Stimulated activated naive B cell treated with anti-CD40 and anti-IgM and Interleukin-4, amounts not matched to agents 10 μg/mL and 1 μg/mL and 100 μg/mL, for 72 hours (primary cell): ENCODE results near the gene ACSL6.
A peak's percentile ranks its signal among the peaks of the same experiment; 100 is the strongest.

Experiments
- ATAC-seq, 2 donors: fragments of 150-1000 bp; cut with Tn5 transposase; replicated peaks; 2 replicates each; pipeline ENCODE4 v1.10.0; 2021; ENCODE audit warnings: moderate library complexity in 1 of 2
- DNase-seq: peaks from one replicate; pipeline ENCODE4 v3.0.0; 2021
- H3K27ac Mint-ChIP-seq: one replicate; pipeline ENCODE4 v1.8.0; 2022; ENCODE audit warnings: mild to moderate bottlenecking, mixed read lengths
- H3K27me3 Mint-ChIP-seq, 2 donors: one replicate each; pipeline ENCODE4 v1.8.0; 2022; ENCODE audit warnings: mixed read lengths in 2 of 2
- H3K36me3 Mint-ChIP-seq, 2 donors: one replicate each; pipeline ENCODE4 v1.8.0; 2022; ENCODE audit warnings: mixed read lengths in 2 of 2, mild to moderate bottlenecking in 1 of 2
- H3K4me1 Mint-ChIP-seq, 2 donors: one replicate each; pipeline ENCODE4 v1.8.0; 2022; ENCODE audit warnings: mixed read lengths in 2 of 2, mild to moderate bottlenecking in 1 of 2
- H3K4me3 Mint-ChIP-seq, 2 donors: one replicate each; pipeline ENCODE4 v1.8.0; 2022; ENCODE audit warnings: mild to moderate bottlenecking in 2 of 2, mixed read lengths in 2 of 2, moderate library complexity in 1 of 2
- H3K9me3 Mint-ChIP-seq, 2 donors: one replicate each; pipeline ENCODE4 v1.8.0; 2022; ENCODE audit warnings: mixed read lengths in 2 of 2, mild to moderate bottlenecking in 1 of 2

The ACSL6 gene

GRCh38 chr5:132011622-132012343 lies at the start of gene ACSL6:
Gene ACSL6, minus strand, starts transcription at chr5:132011658. Its CDS starts 105 bp downstream, at chr5:132011553.
- Mint-ChIP-seq H3K9me3 (no peaks in the 10 kb centered on the region), H3K4me3 (peak within 1 kb of the TSS; percentile 79 to 80), H3K27me3 (peaks cover 49 to 70% of the 10 kb centered on the region in 2 donors), H3K4me1 (peaks cover 19 to 29% of the 10 kb centered on the region in 2 donors), H3K36me3 (peaks cover 0 to 2% of the 10 kb centered on the region in 2 donors), H3K27ac (peak within 1 kb of the TSS; percentile 79)
- peak; percentile 24 to 31 for ATAC-seq
- peak; percentile 7 for DNase-seq

DNA sequence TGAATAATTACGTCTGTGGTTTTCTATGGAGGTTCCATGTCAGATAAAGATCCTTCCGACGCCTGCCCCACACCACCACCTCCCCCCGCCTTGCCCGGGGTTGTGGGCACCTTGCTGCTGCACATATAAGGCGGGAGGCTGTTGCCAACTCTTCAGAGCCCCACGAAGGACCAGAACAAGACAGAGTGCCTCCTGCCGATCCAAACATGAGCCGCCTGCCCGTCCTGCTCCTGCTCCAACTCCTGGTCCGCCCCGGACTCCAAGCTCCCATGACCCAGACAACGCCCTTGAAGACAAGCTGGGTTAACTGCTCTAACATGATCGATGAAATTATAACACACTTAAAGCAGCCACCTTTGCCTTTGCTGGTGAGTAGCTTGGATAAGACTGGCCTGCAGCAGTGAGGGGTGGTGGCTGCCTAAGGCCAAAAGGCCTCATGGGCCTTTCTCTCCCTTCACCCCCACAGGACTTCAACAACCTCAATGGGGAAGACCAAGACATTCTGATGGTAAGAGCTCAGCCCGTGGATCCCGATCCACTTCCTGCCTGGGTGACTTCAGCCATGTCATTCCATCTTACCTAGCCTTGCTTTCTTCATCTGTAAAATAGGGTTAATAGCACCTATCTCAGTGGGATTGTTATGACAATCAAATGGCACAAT lies 49.2 kb upstream of the ACSL6 start, which contains the start of gene IL3:
IL3 (plus strand) TSS at position 155 of the 661 bp plus-strand sequence; CDS start at position 207, 52 bp downstream.
- no peak for DNase-seq
- H3K4me3 Mint-ChIP-seq = no peak within 1 kb of the TSS

DNA sequence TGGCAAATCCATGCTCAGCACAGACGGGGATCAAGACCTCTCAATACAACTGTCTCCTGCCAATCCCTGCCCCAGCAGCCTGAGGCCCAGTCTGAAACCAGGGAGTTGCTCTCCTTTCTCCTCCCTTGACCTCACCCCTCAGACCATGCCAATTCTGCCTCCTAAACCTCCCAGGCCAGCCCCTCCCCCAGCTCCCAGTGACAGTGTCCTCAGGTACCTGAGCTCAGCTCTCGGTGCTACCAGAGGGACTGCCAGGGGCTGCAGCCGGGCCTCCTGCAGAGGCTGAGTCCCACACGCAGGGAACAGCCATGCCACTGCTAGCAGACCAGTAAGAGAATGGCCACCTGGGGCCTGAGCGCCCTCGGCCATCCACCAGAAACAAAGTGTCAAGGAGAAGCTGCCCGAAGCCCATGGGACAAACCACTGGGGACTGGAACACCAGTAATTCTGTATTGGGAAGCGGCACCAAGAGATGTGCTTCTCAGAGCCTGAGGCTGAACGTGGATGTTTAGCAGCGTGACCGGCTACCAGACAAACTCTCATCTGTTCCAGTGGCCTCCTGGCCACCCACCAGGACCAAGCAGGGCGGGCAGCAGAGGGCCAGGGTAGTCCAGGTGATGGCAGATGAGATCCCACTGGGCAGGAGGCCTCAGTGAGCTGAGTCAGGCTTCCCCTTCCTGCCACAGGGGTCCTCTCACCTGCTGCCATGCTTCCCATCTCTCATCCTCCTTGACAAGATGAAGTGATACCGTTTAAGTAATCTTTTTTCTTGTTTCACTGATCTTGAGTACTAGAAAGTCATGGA lies 48.4 kb upstream of the ACSL6 start:
- no peak overlapping the region for H3K27ac Mint-ChIP-seq
- no peaks in the 10 kb centered on the region for H3K9me3 Mint-ChIP-seq
- DNase-seq (no peak), ATAC-seq (no peak)
- H3K36me3 Mint-ChIP-seq = no peaks in the 10 kb centered on the region
- H3K4me1 Mint-ChIP-seq = peaks cover 24 to 49% of the 10 kb centered on the region in 2 donors
- H3K27me3 Mint-ChIP-seq = peaks cover 0 to 16% of the 10 kb centered on the region in 2 donors
- no peak overlapping the region for H3K4me3 Mint-ChIP-seq

More for the DNA sequence above, 49.2 kb upstream of the ACSL6 start, which contains the start of gene IL3:
- H3K27me3 Mint-ChIP-seq = peaks cover 0 to 16% of the 10 kb centered on the region in 2 donors
- no peaks in the 10 kb centered on the region for H3K9me3 Mint-ChIP-seq
- ATAC-seq = no peak
- H3K36me3 Mint-ChIP-seq = no peaks in the 10 kb centered on the region
- H3K27ac Mint-ChIP-seq = peak within 1 kb of the TSS; percentile 9
- H3K4me1 Mint-ChIP-seq = peaks cover 27 to 57% of the 10 kb centered on the region in 2 donors

GRCh38 chr5:132059043-132059695 lies 47.7 kb upstream of the ACSL6 start:
- H3K27ac Mint-ChIP-seq = peak overlapping the region; percentile 3

DNA sequence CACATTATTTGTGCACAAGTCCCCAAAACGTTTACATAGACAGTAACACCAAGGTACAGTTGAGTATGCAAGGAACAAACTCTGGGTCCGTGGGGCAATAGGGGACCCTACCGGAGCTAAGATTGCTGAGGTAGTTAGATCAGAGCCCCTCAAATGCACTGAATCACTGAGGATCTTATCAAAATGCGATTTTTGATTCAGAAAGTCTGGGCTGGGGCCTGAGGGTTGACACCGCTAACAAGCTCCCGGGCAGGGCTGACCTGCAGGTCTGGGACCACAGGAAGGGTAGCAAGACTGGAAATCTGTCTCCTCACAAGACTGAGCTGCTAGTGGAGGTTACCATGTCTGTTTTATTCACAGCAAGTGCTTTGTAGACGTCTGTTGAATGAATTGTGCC lies 47.2 kb upstream of the ACSL6 start:
- peaks cover 16 to 37% of the 10 kb centered on the region in 2 donors for H3K4me1 Mint-ChIP-seq
- no peak for ATAC-seq
- peaks cover 0 to 16% of the 10 kb centered on the region in 2 donors for H3K27me3 Mint-ChIP-seq
- H3K27ac Mint-ChIP-seq = no peak overlapping the region
- H3K36me3 Mint-ChIP-seq = no peaks in the 10 kb centered on the region
- H3K4me3 Mint-ChIP-seq = no peak overlapping the region
- DNase-seq = no peak
- H3K9me3 Mint-ChIP-seq = no peaks in the 10 kb centered on the region

More at GRCh38 chr5:132059043-132059695, 47.7 kb upstream of the ACSL6 start:
- Mint-ChIP-seq H3K36me3 (no peaks in the 10 kb centered on the region), H3K4me1 (peaks cover 17 to 42% of the 10 kb centered on the region in 2 donors), H3K4me3 (no peak overlapping the region), H3K9me3 (no peaks in the 10 kb centered on the region), H3K27me3 (peaks cover 0 to 16% of the 10 kb centered on the region in 2 donors)
- DNase-seq (no peak), ATAC-seq (no peak)

DNA sequence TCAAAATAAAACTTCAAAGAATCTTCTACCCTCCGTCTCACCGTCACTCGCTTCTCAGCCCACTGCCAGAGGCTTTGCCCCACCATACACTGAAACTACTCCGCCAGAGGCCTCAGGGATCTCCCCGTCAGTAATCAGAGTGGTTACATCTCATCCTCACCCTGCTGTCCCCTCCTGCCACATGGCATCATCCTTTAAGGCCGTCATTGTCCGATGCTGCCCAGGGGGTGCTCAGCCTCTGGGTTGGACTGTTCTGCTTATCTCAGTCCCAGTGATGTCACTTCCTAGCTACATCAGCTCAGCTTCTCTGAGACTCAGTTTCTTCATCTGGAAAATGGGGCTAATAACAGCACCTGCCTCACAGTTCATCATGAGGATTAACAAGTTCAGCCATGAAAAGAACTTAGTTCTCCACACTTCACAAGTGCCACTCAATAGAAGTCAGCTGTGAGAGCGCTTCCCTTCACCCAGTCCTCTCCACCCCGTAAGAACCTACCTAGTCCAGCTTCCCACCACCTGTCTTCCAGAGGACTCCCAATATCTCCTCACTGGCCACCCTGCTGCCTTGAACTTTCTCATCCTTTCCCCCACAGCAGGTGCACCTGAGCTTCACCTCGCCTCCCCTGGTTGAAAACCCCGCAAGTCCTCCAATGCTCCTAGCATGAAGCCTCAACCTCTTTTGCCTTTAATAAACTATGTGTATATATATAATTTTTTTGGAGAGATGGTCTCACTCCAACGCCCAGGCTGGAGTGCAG lies 46.2 kb upstream of the ACSL6 start:
- no peak for DNase-seq
- ATAC-seq = no peak
- no peak overlapping the region for H3K27ac Mint-ChIP-seq
- H3K27me3 Mint-ChIP-seq = peaks cover 0 to 16% of the 10 kb centered on the region in 2 donors
- no peaks in the 10 kb centered on the region for H3K9me3 Mint-ChIP-seq
- no peaks in the 10 kb centered on the region for H3K36me3 Mint-ChIP-seq
- H3K4me3 Mint-ChIP-seq = no peak overlapping the region
- H3K4me1 Mint-ChIP-seq = peaks cover 14 to 30% of the 10 kb centered on the region in 2 donors

DNA sequence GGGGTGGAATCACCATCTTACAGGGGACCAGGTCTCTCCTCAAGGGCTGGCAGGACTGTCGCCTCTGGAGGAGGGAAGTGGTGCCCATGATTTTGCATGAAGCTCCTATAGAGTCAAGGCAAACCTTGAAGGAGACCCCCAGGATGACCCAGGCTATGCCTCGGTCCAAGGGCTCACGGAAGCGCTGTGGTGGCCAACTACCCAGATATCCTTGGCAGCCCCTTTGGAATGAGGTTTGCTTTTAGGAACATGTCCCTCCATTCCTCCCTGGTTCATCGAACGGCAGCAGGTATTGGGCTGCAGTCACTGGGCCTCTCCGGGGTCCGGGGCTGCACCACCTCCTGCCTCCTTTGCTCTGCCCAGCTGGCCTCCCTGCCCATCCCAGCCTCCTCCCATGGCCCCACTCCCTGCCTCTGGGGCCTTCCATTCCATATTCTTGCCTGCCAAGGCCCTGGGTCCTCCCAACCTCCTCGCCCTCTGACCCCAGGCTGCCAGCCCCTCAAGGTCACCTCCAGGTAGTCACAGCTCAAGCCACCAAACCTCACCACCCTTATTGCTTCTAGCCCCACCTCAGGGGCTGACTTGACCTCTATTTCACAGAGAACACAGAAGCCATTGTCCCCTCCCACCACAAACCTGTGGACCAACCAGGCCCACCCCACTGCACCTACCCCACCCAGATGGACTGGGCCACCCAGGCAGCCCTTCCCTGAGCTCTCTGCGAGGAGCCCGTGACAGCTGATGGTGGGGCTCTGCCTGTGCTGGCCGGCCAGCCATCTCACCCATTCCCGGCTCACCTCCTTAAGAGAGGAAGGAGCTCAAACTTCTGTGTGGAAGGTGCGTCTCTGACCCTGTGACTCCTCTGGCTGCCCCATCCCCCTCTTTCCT lies 45.4 kb upstream of the ACSL6 start:
- DNase-seq (no peak), ATAC-seq (no peak)
- no peak overlapping the region for H3K4me3 Mint-ChIP-seq
- no peaks in the 10 kb centered on the region for H3K9me3 Mint-ChIP-seq
- peaks cover 14 to 30% of the 10 kb centered on the region in 2 donors for H3K4me1 Mint-ChIP-seq
- peaks cover under 1 to 16% of the 10 kb centered on the region in 2 donors for H3K27me3 Mint-ChIP-seq
- no peaks in the 10 kb centered on the region for H3K36me3 Mint-ChIP-seq
- no peak overlapping the region for H3K27ac Mint-ChIP-seq

- H3K27me3 Mint-ChIP-seq = peaks cover 9 to 19% of the 10 kb centered on the region in 2 donors
- no peak for DNase-seq
- H3K4me3 Mint-ChIP-seq = no peak overlapping the region
- peaks cover 10 to 21% of the 10 kb centered on the region in 2 donors for H3K4me1 Mint-ChIP-seq
- H3K36me3 Mint-ChIP-seq = no peaks in the 10 kb centered on the region
- no peaks in the 10 kb centered on the region for H3K9me3 Mint-ChIP-seq
- no peak for ATAC-seq
- H3K27ac Mint-ChIP-seq = no peak overlapping the region
These were observed 44.6 kb upstream of the ACSL6 start for GRCh38 chr5:132055808-132056609.

- no peaks in the 10 kb centered on the region for H3K9me3 Mint-ChIP-seq
- no peak overlapping the region for H3K27ac Mint-ChIP-seq
- H3K27me3 Mint-ChIP-seq = peaks cover 9 to 19% of the 10 kb centered on the region in 2 donors
- no peak for ATAC-seq
- H3K4me3 Mint-ChIP-seq = no peak overlapping the region
- peaks cover 7 to 15% of the 10 kb centered on the region in 2 donors for H3K4me1 Mint-ChIP-seq
- no peak for DNase-seq
- no peaks in the 10 kb centered on the region for H3K36me3 Mint-ChIP-seq
These were observed 44.0 kb upstream of the ACSL6 start for GRCh38 chr5:132055441-132055807.

GRCh38 chr5:132054697-132055440 lies 43.4 kb upstream of the ACSL6 start:
- no peak for ATAC-seq

DNA sequence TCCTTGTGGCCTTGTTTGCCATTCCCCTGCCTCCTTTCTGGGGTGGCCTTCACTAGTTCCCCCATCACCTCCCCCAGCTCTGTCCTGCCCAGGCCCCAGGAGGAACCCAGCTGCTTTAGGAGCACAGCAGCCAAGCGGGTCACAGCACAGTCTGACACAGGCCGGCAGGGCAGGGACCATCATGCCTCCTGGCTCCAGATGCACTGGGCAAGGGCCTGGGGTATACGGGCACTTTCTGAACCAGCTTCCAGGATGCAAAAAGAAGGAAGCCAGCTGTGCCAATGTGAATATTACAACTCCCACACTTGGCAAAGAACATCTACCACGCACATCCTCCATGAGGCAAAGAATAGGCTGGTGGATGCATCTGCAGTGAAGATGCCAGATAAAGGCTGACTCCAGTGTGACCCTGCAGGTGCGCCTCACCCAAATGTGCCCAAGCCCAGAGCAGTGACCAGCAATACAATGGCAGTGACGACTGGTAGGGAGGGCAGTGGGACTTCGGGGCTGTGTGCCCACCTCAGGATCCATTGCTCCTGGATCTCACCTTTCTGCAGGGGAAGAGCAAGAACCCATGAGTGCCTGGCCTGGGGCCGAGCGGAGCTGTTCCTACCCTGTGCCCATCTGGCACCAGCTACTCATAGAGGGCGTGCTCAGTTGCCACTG lies 42.7 kb upstream of the ACSL6 start:
- ATAC-seq (no peak), DNase-seq (no peak)
- Mint-ChIP-seq H3K9me3 (no peaks in the 10 kb centered on the region), H3K4me1 (peaks cover 1 to 3% of the 10 kb centered on the region in 2 donors), H3K27me3 (peaks cover 9 to 15% of the 10 kb centered on the region in 2 donors), H3K27ac (no peak overlapping the region), H3K36me3 (no peaks in the 10 kb centered on the region), H3K4me3 (no peak overlapping the region)

More at GRCh38 chr5:132054697-132055440, 43.4 kb upstream of the ACSL6 start:
- no peak for DNase-seq
- H3K27ac Mint-ChIP-seq = no peak overlapping the region
- peaks cover 9 to 19% of the 10 kb centered on the region in 2 donors for H3K27me3 Mint-ChIP-seq
- H3K36me3 Mint-ChIP-seq = no peaks in the 10 kb centered on the region
- H3K4me1 Mint-ChIP-seq = peaks cover 7 to 10% of the 10 kb centered on the region in 2 donors
- no peaks in the 10 kb centered on the region for H3K9me3 Mint-ChIP-seq
- H3K4me3 Mint-ChIP-seq = no peak overlapping the region
